Suppressor macrophage treated with lipopolysaccharide for 4 hours (primary cell): Measurements from ENCODE around the gene BABAM2.
"Not testable (repeated sequence)": the region's sequence is repeated elsewhere in the genome, so short reads cannot be mapped to it uniquely, and the experiment has no call there.

Experiments used
- DNase-seq: peaks from one replicate; pipeline ENCODE4 v3.0.0-alpha.2; 2020

BABAM2 gene

GRCh38 chr2:28370354-28370753 lies 479.8 kb downstream of the BABAM2 start:
- no peak for DNase-seq

- DNase-seq, result not testable (repeated sequence)
Measured at GRCh38 chr2:28371728-28372127, 481.2 kb downstream of the BABAM2 start.

- DNase-seq, result no peak
Measured at GRCh38 chr2:28373854-28374253, 483.3 kb downstream of the BABAM2 start.

GRCh38 chr2:28374331-28374730 lies 483.8 kb downstream of the BABAM2 start:
- no peak for DNase-seq

- no peak for DNase-seq
Measured at GRCh38 chr2:28375236-28375635, 484.7 kb downstream of the BABAM2 start.

GRCh38 chr2:28375742-28376631 lies 485.5 kb downstream of the BABAM2 start:
- DNase-seq, result no peak

GRCh38 chr2:28377195-28377816 lies 486.8 kb downstream of the BABAM2 start:
- no peak for DNase-seq

GRCh38 chr2:28377984-28378678 lies 487.6 kb downstream of the BABAM2 start:
- peak; percentile 77 for DNase-seq

- DNase-seq, result no peak
Measured at GRCh38 chr2:28378679-28379584, 488.4 kb downstream of the BABAM2 start.

- no peak for DNase-seq
Measured at GRCh38 chr2:28380219-28380618, 489.7 kb downstream of the BABAM2 start.

- no peak for DNase-seq
Measured at GRCh38 chr2:28381225-28382180, 491.0 kb downstream of the BABAM2 start.

- DNase-seq, result no peak
Measured at GRCh38 chr2:28382755-28383154, 492.2 kb downstream of the BABAM2 start.

GRCh38 chr2:28387082-28387960 lies 496.8 kb downstream of the BABAM2 start:
- DNase-seq, result no peak
